Uterine smooth muscle cell (primary cell): ENCODE data around the gene GRM8. TPM values are rescaled to one million over a fixed set of nuclear protein-coding genes. Genes with fewer than 3 reads are reported as not detected.

Source experiments
- total RNA-seq: library from RNA; depleted of rRNA; stranded (reverse); fragments of >200 nt; gene quantifications from 2 replicates; pipeline ENCODE4 v1.2.3, GENCODE V29; 2014

Gene GRM8
- 0.11 TPM in 1 of 2 replicates, not detected in the other for total RNA-seq

DNA sequence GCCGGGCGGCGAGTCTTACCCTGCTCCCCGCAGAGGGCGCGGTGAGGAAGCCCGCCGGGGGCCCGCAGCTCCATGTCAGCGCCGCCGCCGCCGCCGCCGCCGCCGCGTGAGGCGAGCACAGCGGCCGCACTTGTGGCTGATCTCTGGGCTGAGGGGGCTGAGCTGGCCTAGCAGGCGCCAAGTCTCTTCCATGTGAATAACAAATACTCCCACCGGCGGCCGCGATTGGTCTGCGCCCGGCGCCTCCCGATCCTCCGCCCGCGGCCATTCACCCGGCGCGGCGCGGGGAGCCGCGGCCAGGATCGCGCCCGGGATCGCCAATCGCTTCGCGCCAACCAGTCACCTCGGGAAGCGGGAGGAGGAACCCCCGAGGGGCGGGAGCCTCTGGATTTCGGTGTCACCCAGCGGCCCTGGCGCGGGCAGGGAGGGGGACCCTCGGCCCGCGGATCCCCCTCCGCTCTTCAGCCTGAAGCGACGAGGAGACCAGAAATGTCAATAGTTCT is at the start of gene GRM8:
Gene GRM8 (minus strand): TSS at position 164 of the 503 bp plus-strand sequence.

Other genes starting within 250 kb of the GRM8 start
- gene ZNF800, start 139.8 kb upstream of the GRM8 start, total RNA-seq, result 14.2 and 15.1 TPM in 2 replicates